Ascending aorta (tissue), 2 donors: ENCODE data around the gene SEMA5B. TPM values are rescaled to one million over a fixed set of nuclear protein-coding genes. Genes with fewer than 3 reads are reported as not detected.

Experiments
- DNase-seq, 2 donors: peaks; one replicate each; pipeline ENCODE4 v3.0.0-alpha.2; 2019; ENCODE audit warnings: low spot score in 2 of 2
- H3K27ac ChIP-seq, 2 donors: fragments of 200-600 bp; sonication (generic); one replicate each; pipeline ENCODE4 v1.5.1; 2016 to 2017; ENCODE audit warnings: mild to moderate bottlenecking in 1 of 2
- H3K27me3 ChIP-seq: fragments of 200-600 bp; sonication (generic); one replicate; pipeline ENCODE4 v1.5.1; 2017
- H3K36me3 ChIP-seq, 2 donors: fragments of 200-600 bp; sonication (generic); one replicate each; pipeline ENCODE4 v1.5.1; 2016
- H3K4me1 ChIP-seq, 2 donors: fragments of 200-600 bp; sonication (generic); one replicate each; pipeline ENCODE4 v1.5.1; 2016 to 2017; ENCODE audit warnings: mild to moderate bottlenecking in 1 of 2
- H3K4me3 ChIP-seq, 2 donors: fragments of 200-600 bp; sonication (generic); one replicate each; pipeline ENCODE4 v1.5.1; 2016 to 2017; ENCODE audit warnings: mild to moderate bottlenecking in 1 of 2
- H3K9me3 ChIP-seq, 2 donors: fragments of 200-600 bp; sonication (generic); one replicate each; pipeline ENCODE4 v1.5.1; 2016
- intact Hi-C: fragments of 100-400 bp; cut with DNase I; formaldehyde crosslinking; loops from one replicate; pipeline ENCODE4 v1.15.1; 2023
- total RNA-seq: library from RNA; depleted of rRNA; stranded (reverse); fragments of >200 nt; gene quantifications from one replicate; pipeline ENCODE4 v1.1.0, GENCODE V29; 2016
- TF ChIP-seq, protein P1 (sequence below), 3 experiments: fragments of 200-600 bp in 2 of 3; fragments of 450-650 bp in 1 of 3; sonication (generic) in 2 of 3; IDR thresholded peaks; one replicate each; pipeline ENCODE4 v1.5.1; 2016 to 2019; ENCODE audit warnings: antibody characterized with exemption in 3 of 3, mild to moderate bottlenecking in 1 of 3, moderate library complexity in 1 of 3

SEMA5B gene
- total RNA-seq, 1 donor from 2014 or later, result 0.85 TPM

DNA sequence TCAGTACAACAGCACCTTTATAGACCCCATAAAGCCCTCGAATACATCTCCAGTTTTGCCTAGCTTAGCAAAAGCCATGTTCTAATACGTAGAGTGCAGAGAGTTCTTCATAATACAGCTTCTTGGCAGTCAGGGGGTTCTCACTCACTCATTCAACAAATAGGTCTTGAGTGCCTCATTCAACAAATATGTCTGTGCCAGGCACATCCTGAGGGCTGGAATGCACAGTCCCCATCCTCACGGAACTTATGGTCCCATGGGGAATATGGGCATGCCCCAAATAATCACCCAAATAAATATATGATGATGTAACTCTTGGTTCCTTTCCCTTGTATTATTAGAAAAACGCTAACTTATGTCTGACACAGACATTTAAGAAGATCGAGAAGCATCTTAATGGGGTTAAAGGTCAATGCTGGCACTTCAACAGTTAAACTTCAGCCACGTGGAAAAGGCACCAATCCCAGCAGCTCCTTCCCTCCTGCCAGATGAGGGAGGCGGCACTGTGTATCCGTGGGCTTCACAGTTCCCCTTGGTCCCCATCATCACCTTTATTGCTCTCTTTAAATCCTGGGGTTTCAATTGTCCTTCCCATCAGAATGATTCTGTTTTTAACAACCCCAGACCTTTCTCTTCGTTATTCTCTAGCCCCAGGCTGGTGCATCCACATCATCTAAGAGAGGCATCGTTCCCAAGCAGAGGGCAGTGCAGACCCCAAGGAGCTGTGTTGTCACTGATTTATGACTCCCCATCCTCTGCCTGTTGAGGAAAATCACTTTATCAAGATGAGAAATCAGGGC, 18.9 kb upstream of the SEMA5B start:
- TF ChIP-seq, protein P1, sequence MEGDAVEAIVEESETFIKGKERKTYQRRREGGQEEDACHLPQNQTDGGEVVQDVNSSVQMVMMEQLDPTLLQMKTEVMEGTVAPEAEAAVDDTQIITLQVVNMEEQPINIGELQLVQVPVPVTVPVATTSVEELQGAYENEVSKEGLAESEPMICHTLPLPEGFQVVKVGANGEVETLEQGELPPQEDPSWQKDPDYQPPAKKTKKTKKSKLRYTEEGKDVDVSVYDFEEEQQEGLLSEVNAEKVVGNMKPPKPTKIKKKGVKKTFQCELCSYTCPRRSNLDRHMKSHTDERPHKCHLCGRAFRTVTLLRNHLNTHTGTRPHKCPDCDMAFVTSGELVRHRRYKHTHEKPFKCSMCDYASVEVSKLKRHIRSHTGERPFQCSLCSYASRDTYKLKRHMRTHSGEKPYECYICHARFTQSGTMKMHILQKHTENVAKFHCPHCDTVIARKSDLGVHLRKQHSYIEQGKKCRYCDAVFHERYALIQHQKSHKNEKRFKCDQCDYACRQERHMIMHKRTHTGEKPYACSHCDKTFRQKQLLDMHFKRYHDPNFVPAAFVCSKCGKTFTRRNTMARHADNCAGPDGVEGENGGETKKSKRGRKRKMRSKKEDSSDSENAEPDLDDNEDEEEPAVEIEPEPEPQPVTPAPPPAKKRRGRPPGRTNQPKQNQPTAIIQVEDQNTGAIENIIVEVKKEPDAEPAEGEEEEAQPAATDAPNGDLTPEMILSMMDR (IDR thresholded peaks at IDR 0.05), result no peak
- Histone ChIP-seq H3K27me3 (no peaks in the 10 kb centered on the region), H3K4me1 (peaks cover 0 to 14% of the 10 kb centered on the region in 2 donors), H3K9me3 (no peaks in the 10 kb centered on the region), H3K27ac (peak overlapping the region in 1 of 2 donors; percentile 50), H3K4me3 (no peak overlapping the region), H3K36me3 (no peaks in the 10 kb centered on the region)
- DNase-seq, result peak in 1 of 2 donors; percentile 83
- intact Hi-C loops, result no loop called here

DNA sequence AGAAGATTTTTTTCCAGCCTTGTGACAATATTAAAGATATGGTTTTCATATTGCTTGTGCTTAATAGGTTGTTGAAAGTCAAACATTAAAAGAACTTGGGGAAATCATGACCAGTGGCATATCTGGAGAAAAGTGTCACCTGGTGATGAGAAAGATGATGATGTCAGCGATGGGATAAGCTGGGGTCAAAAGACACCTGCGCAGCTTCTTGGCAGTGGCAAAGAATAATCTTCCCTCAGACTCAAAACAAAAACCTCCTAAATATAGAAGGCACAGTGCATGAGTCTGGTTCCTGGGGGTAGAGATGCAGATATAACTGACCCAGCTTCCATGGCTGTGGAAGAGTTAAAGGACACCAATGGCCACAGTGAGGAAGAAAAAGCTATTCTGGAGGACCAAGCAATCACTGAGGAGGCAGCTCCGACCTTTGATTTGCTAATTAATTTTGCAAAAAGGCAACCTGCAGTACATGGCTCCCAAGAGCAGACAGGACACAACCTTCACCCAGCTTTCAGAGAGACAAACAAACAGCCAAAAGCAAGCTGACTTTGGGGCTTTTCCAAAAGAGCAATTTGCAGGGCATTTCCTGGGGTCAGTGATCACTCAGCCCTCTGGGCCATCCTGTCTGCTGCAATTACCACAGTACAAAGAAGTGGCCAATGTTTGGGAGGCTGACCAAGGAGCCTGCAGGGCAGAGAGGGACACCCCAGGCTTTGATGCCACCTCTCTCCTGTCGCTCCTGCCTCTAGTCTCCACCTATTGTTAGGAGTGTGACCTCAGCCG, 17.6 kb upstream of the SEMA5B start:
- H3K9me3 ChIP-seq, result no peaks in the 10 kb centered on the region
- H3K27ac ChIP-seq, result no peak overlapping the region
- TF ChIP-seq, protein P1 (IDR thresholded peaks at IDR 0.05), result no peak
- H3K4me1 ChIP-seq, result peaks cover 0 to 14% of the 10 kb centered on the region in 2 donors
- no peaks in the 10 kb centered on the region for H3K36me3 ChIP-seq
- DNase-seq, result no peak
- intact Hi-C loops, result no loop called here
- H3K4me3 ChIP-seq, result no peak overlapping the region
- no peaks in the 10 kb centered on the region for H3K27me3 ChIP-seq

DNA sequence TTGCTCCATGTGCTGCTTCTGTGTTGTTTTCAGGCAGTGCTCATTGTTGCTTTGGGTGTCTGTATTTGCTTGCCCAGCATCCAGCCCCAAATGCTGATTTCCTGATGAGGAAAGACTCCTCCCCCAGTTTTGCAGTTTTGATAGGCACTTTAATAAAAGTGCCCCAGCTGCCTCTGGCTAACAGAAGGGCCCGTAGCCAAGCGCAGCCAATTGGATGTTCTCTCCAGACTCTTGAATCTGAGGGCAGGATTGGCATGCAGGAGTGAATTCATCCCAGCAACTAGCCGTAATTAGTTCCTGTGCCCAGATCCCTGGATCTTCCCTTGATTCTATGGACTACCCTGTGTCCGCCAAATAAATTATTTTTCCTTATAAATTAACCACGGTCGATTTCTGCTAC, 14.8 kb upstream of the SEMA5B start:
- no peaks in the 10 kb centered on the region for H3K9me3 ChIP-seq
- H3K27me3 ChIP-seq, result no peaks in the 10 kb centered on the region
- peaks cover 0 to 20% of the 10 kb centered on the region in 2 donors for H3K4me1 ChIP-seq
- H3K4me3 ChIP-seq, result no peak overlapping the region
- no peak overlapping the region for H3K27ac ChIP-seq
- H3K36me3 ChIP-seq, result no peaks in the 10 kb centered on the region
- intact Hi-C loops, result no loop called here
- DNase-seq, result no peak
- TF ChIP-seq, protein P1 (IDR thresholded peaks at IDR 0.05), result no peak

DNA sequence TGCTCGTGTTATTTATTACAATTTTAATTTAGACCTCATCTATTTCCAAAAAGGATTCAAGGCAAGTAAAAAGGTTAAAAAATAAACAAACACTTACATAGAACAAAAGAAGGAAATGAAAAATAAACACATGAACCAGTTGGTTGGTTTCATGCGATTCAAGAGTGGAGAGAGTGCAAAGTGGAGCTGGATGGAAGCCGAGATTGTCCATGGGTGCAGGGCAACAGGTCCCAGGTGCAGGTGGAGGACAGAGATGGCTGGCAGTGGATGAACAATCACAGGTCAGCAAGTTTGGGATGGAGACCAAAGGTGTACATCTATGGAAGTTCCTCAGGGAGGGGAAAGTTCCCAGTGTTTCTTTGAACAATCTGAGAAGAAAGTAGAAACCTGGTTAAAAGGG, 11.6 kb upstream of the SEMA5B start:
- no peak overlapping the region for H3K27ac ChIP-seq
- DNase-seq, result no peak
- H3K9me3 ChIP-seq, result no peaks in the 10 kb centered on the region
- TF ChIP-seq, protein P1 (IDR thresholded peaks at IDR 0.05), result no peak
- H3K4me3 ChIP-seq, result no peak overlapping the region
- no peaks in the 10 kb centered on the region for H3K36me3 ChIP-seq
- H3K4me1 ChIP-seq, result peaks cover 0 to 15% of the 10 kb centered on the region in 2 donors
- intact Hi-C loops, result loop anchor here (5.0 kb wide), 1 partner anchor 48 kb away; no protein-coding TSS in a partner anchor
- no peaks in the 10 kb centered on the region for H3K27me3 ChIP-seq

DNA sequence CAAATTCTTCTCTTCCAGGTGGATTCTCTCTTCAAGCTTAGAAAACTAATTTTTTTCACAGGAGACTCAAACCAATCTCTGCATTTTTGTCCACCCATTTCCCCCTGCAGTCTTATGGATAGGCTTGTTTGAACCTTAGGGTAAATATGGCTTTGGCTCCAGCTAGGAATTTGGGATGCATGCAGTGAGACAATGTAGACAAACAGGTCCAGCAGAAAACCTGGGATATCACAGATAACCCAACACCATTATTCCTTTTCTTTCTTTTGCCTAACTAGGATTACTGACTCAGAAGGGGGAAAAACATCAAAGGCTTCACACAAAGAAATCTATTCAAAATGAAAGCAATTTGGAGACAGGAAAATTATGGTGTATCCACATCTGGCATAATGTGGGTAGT, 11.2 kb upstream of the SEMA5B start:
- intact Hi-C loops, result loop anchor here (5.0 kb wide), 1 partner anchor 49 kb away; no protein-coding TSS in a partner anchor
- Histone ChIP-seq H3K36me3 (no peaks in the 10 kb centered on the region), H3K4me3 (no peak overlapping the region), H3K9me3 (no peaks in the 10 kb centered on the region), H3K27ac (no peak overlapping the region), H3K27me3 (no peaks in the 10 kb centered on the region), H3K4me1 (peaks cover 0 to 15% of the 10 kb centered on the region in 2 donors)
- TF ChIP-seq, protein P1 (IDR thresholded peaks at IDR 0.05), result no peak
- DNase-seq, result no peak
